ENCODE measurements around the gene COL5A3. TPM values are rescaled to one million over a fixed set of nuclear protein-coding genes. Genes with fewer than 3 reads are reported as not detected.

Gene COL5A3
- total RNA-seq, 1 donor from 2014 or later, result 68.7 TPM

DNA sequence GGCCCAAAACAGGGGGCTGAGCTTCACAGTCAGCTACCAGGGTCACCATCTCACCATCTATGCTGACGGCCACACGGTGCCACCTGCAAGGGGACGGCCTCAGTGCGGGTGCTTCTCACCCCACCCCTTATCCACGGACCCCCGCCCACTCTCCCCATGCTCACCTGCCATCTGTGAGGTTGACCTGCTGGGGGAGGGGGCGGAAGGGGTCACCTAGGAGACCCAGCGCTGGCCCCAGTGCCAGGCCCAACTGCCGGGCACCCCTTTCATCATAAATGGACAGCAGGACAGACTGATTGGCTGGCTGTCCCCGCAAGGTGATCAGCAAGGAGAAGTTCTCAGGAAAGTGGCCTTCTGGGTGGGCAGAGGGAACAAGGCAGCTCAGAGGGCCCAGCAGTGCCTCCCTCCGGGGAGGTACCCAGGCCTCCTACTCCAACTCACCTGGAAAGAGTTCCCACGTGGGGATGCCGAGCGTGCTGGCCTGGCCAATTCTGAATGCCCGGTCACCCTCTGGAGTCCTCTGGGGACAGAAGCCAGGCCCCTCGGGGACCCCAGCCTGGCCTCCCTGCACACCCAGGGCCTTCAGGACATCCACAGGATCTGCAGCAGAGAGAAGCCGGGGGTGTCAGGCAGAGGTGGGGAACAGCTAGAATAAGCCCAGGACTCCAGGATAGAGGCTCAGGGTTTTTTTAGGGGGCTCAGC is 4.5 kb downstream of the COL5A3 start:
- no peak for TF ChIP-seq CTCF (IDR thresholded peaks at IDR 0.05)
- Mint-ChIP-seq H3K27me3 (ENCODE audit: unreplicated experiment) (no peaks in the 10 kb centered on the region), H3K36me3 (ENCODE audit: unreplicated experiment) (peaks cover 15% of the 10 kb centered on the region), H3K4me1 (ENCODE audit: unreplicated experiment) (peaks cover 55% of the 10 kb centered on the region), H3K9me3 (ENCODE audit: unreplicated experiment) (no peaks in the 10 kb centered on the region), H3K27ac (ENCODE audit: unreplicated experiment) (peak overlapping the region; percentile 93), H3K4me3 (ENCODE audit: unreplicated experiment) (no peak overlapping the region)
- no peak for DNase-seq (ENCODE audit: extremely low spot score, unreplicated experiment)

DNA sequence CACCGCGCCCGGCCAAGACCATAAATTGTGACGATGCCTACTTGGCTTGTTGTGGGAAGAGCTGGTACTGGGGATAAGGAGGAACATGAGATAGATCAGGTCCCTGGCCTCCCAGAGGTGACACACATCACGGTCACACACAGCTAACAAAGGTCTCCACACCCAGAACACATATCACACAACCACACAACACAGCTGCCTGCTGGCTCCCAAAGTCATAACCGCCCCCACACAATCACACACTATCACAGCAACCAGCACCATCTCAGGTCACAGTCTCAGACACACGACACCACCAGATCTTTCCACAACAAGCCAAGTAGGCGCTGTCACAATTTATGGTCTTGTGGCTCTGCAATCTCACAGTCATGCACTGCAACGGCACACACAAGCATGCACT is 5.7 kb downstream of the COL5A3 start:
- Mint-ChIP-seq H3K36me3 (ENCODE audit: unreplicated experiment) (peaks cover 19% of the 10 kb centered on the region), H3K4me3 (ENCODE audit: unreplicated experiment) (no peak overlapping the region), H3K27me3 (ENCODE audit: unreplicated experiment) (no peaks in the 10 kb centered on the region), H3K4me1 (ENCODE audit: unreplicated experiment) (peaks cover 56% of the 10 kb centered on the region), H3K27ac (ENCODE audit: unreplicated experiment) (no peak overlapping the region), H3K9me3 (ENCODE audit: unreplicated experiment) (no peaks in the 10 kb centered on the region)
- TF ChIP-seq CTCF (IDR thresholded peaks at IDR 0.05), result no peak
- DNase-seq (ENCODE audit: extremely low spot score, unreplicated experiment), result no peak

DNA sequence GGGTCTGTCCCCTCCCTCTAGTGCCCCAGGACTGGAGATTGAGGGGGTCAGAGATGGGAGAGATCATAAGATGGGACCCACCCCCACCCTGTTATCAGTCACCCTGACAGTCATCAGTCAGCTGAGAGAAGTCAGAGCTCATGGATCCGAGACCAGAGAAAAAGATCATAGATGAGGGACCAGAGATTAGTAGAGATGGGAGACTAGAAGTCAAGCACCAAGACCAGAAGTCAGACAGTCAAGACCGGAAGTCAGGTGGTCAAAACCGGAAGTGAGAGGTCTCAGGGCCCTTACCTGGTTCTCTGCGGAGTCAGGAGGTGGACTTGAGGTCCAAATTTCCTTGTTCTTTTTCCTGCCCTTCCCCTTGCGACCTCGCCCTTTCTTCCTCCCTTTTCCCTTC is 7.0 kb downstream of the COL5A3 start:
- H3K27me3 Mint-ChIP-seq (ENCODE audit: unreplicated experiment), result no peaks in the 10 kb centered on the region
- TF ChIP-seq CTCF (IDR thresholded peaks at IDR 0.05), result no peak

DNA sequence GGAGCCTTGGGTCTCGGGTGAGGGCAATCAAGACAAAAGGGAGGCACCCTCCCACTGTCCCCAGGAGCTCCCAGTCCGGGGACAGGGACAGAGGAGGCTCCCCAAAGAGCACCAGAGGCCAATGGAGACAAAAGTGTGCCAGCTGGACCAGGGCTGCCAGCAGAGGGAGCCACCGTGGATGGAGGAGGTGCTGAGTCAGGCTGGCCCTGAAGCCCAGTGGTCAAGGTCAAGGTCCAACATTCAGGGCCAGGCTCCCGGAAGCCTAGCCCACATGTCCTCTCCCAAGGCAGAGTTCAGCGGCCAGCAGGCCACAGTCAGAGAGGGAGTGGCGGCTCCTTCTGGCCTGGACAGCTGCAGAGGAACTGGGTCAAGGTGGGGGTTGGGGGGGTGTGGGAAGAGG is 8.4 kb downstream of the COL5A3 start:
- no peak overlapping the region for H3K4me3 Mint-ChIP-seq (ENCODE audit: unreplicated experiment)

More for the DNA sequence above, 7.0 kb downstream of the COL5A3 start:
- no peaks in the 10 kb centered on the region for H3K9me3 Mint-ChIP-seq (ENCODE audit: unreplicated experiment)
- H3K4me3 Mint-ChIP-seq (ENCODE audit: unreplicated experiment), result no peak overlapping the region
- H3K4me1 Mint-ChIP-seq (ENCODE audit: unreplicated experiment), result peaks cover 47% of the 10 kb centered on the region
- peak overlapping the region; percentile 36 for H3K27ac Mint-ChIP-seq (ENCODE audit: unreplicated experiment)
- no peak for DNase-seq (ENCODE audit: extremely low spot score, unreplicated experiment)
- H3K36me3 Mint-ChIP-seq (ENCODE audit: unreplicated experiment), result peaks cover 22% of the 10 kb centered on the region

More for the DNA sequence above, 8.4 kb downstream of the COL5A3 start:
- no peaks in the 10 kb centered on the region for H3K9me3 Mint-ChIP-seq (ENCODE audit: unreplicated experiment)
- H3K27ac Mint-ChIP-seq (ENCODE audit: unreplicated experiment), result peak overlapping the region; percentile 41
- peak; percentile 54 for TF ChIP-seq CTCF (IDR thresholded peaks at IDR 0.05)
- peaks cover 28% of the 10 kb centered on the region for H3K36me3 Mint-ChIP-seq (ENCODE audit: unreplicated experiment)
- peaks cover 34% of the 10 kb centered on the region for H3K4me1 Mint-ChIP-seq (ENCODE audit: unreplicated experiment)
- H3K27me3 Mint-ChIP-seq (ENCODE audit: unreplicated experiment), result no peaks in the 10 kb centered on the region
- no peak for DNase-seq (ENCODE audit: extremely low spot score, unreplicated experiment)
